Measurements from ENCODE around the gene ANKRD60. TPM values are rescaled to one million over a fixed set of nuclear protein-coding genes. Genes with fewer than 3 reads are reported as not detected.
A peak's percentile ranks its signal among the peaks of the same experiment; 100 is the strongest.

The ANKRD60 gene
- total and polyA plus RNA-seq, 2 experiments from 2014 or later: not detected

- Histone ChIP-seq H4K20me1 (ENCODE audit: insufficient read depth) (no peaks in the 10 kb centered on the region), H3K36me3 (ENCODE audit: low read depth) (no peaks in the 10 kb centered on the region), H3K9me2 (ENCODE audit: insufficient read depth) (no peaks in the 10 kb centered on the region), H3K4me3 (no peak overlapping the region), H2AFZ (no peak overlapping the region), H3F3A (ENCODE audit: insufficient read depth) (no peaks in the 10 kb centered on the region), H3K27me3 (replicated peaks; ENCODE audit: insufficient read depth) (0 out of 2 replicates have a peak, but pooled peaks cover 5% of the 10 kb centered on the region), H3K4me1 (ENCODE audit: insufficient read depth) (no peaks in the 10 kb centered on the region), H3K9me3 (ENCODE audit: low read depth) (no peaks in the 10 kb centered on the region), H3K4me2 (ENCODE audit: unreplicated experiment) (no peak overlapping the region), H3K9ac (no peak overlapping the region), H3K27ac (no peak overlapping the region), H3K79me2 (ENCODE audit: insufficient read depth) (no peaks in the 10 kb centered on the region)
- in situ Hi-C loops (cut with MboI): no loop called here
- TF ChIP-seq EZH2 (IDR thresholded peaks at IDR 0.05; ENCODE audit: insufficient read depth, poor library complexity, severe bottlenecking) (no peak), EZH2phosphoT487 (IDR thresholded peaks at IDR 0.05; ENCODE audit: insufficient read depth, low read depth) (no peak)
- no peak for DNase-seq
- WGBS, 2 experiments (ENCODE audit: low coverage in 1 of 2, low lambda C conversion rate in 2 of 2, missing lambda C conversion rate in 2 of 2): 91 to 96% methylated on average over 17 to 24 of the region's 24 CpGs
Measured at GRCh38 chr20:58196402-58197184, 31.9 kb downstream of the ANKRD60 start.

GRCh38 chr20:58195047-58195446, 33.4 kb downstream of the ANKRD60 start:
- Histone ChIP-seq H3F3A (ENCODE audit: insufficient read depth) (no peaks in the 10 kb centered on the region), H3K4me3 (no peak overlapping the region), H3K9me2 (ENCODE audit: insufficient read depth) (no peaks in the 10 kb centered on the region), H3K9me3 (ENCODE audit: low read depth) (no peaks in the 10 kb centered on the region), H3K27ac (no peak overlapping the region), H3K36me3 (ENCODE audit: low read depth) (no peaks in the 10 kb centered on the region), H2AFZ (peak overlapping the region; percentile 12; the same call in 1 of the 2 replicates), H3K27me3 (replicated peaks; ENCODE audit: insufficient read depth) (0 out of 2 replicates have a peak, but pooled peaks cover 5% of the 10 kb centered on the region), H3K4me1 (ENCODE audit: insufficient read depth) (no peaks in the 10 kb centered on the region), H3K9ac (no peak overlapping the region), H4K20me1 (ENCODE audit: insufficient read depth) (no peaks in the 10 kb centered on the region), H3K79me2 (ENCODE audit: insufficient read depth) (no peaks in the 10 kb centered on the region), H3K4me2 (ENCODE audit: unreplicated experiment) (no peak overlapping the region)
- in situ Hi-C loops (cut with MboI): no loop called here
- DNase-seq: no peak
- no peak for TF ChIP-seq EZH2 (IDR thresholded peaks at IDR 0.05; ENCODE audit: insufficient read depth, poor library complexity, severe bottlenecking)
- no peak for TF ChIP-seq EZH2phosphoT487 (IDR thresholded peaks at IDR 0.05; ENCODE audit: insufficient read depth, low read depth)
- 93 to 97% methylated on average over 6 of the region's 6 CpGs for WGBS, 2 experiments (ENCODE audit: low coverage in 1 of 2, low lambda C conversion rate in 2 of 2, missing lambda C conversion rate in 2 of 2)

- no peak overlapping the region for H3K27ac ChIP-seq
- DNase-seq: peak; percentile 20
- H3K4me1 ChIP-seq (ENCODE audit: insufficient read depth): no peaks in the 10 kb centered on the region
- in situ Hi-C loops (cut with MboI): no loop called here
- no peak overlapping the region for H3K4me2 ChIP-seq (ENCODE audit: unreplicated experiment)
- H2AFZ ChIP-seq: peak overlapping the region; percentile 12; the same call in 1 of the 2 replicates
- no peak overlapping the region for H3K4me3 ChIP-seq
- 0 out of 2 replicates have a peak, but pooled peaks cover 5% of the 10 kb centered on the region for H3K27me3 ChIP-seq (replicated peaks; ENCODE audit: insufficient read depth)
- H3K79me2 ChIP-seq (ENCODE audit: insufficient read depth): no peaks in the 10 kb centered on the region
- TF ChIP-seq EZH2 (IDR thresholded peaks at IDR 0.05; ENCODE audit: insufficient read depth, poor library complexity, severe bottlenecking) (no peak), EZH2phosphoT487 (IDR thresholded peaks at IDR 0.05; ENCODE audit: insufficient read depth, low read depth) (no peak)
- H3K9me3 ChIP-seq (ENCODE audit: low read depth): no peaks in the 10 kb centered on the region
- WGBS, 2 experiments (ENCODE audit: low coverage in 1 of 2, low lambda C conversion rate in 2 of 2, missing lambda C conversion rate in 2 of 2): 16 to 23% methylated on average over 7 of the region's 7 CpGs
- H3K36me3 ChIP-seq (ENCODE audit: low read depth): no peaks in the 10 kb centered on the region
- H3K9ac ChIP-seq: no peak overlapping the region
- no peaks in the 10 kb centered on the region for H3F3A ChIP-seq (ENCODE audit: insufficient read depth)
- no peaks in the 10 kb centered on the region for H4K20me1 ChIP-seq (ENCODE audit: insufficient read depth)
- H3K9me2 ChIP-seq (ENCODE audit: insufficient read depth): no peaks in the 10 kb centered on the region
Measured at GRCh38 chr20:58194175-58194791, 34.2 kb downstream of the ANKRD60 start.

- no peaks in the 10 kb centered on the region for H3F3A ChIP-seq (ENCODE audit: insufficient read depth)
- H4K20me1 ChIP-seq (ENCODE audit: insufficient read depth): no peaks in the 10 kb centered on the region
- no peak for DNase-seq
- no peak overlapping the region for H3K9ac ChIP-seq
- H3K4me2 ChIP-seq (ENCODE audit: unreplicated experiment): no peak overlapping the region
- H3K27me3 ChIP-seq (replicated peaks; ENCODE audit: insufficient read depth): 0 out of 2 replicates have a peak, but pooled peaks cover 5% of the 10 kb centered on the region
- H3K9me2 ChIP-seq (ENCODE audit: insufficient read depth): no peaks in the 10 kb centered on the region
- no peaks in the 10 kb centered on the region for H3K9me3 ChIP-seq (ENCODE audit: low read depth)
- TF ChIP-seq EZH2 (IDR thresholded peaks at IDR 0.05; ENCODE audit: insufficient read depth, poor library complexity, severe bottlenecking) (no peak), EZH2phosphoT487 (IDR thresholded peaks at IDR 0.05; ENCODE audit: insufficient read depth, low read depth) (no peak)
- no peaks in the 10 kb centered on the region for H3K79me2 ChIP-seq (ENCODE audit: insufficient read depth)
- no peak overlapping the region for H2AFZ ChIP-seq
- 33 to 35% methylated on average over 5 of the region's 5 CpGs for WGBS, 2 experiments (ENCODE audit: low coverage in 1 of 2, low lambda C conversion rate in 2 of 2, missing lambda C conversion rate in 2 of 2)
- no peak overlapping the region for H3K4me3 ChIP-seq
- in situ Hi-C loops (cut with MboI): no loop called here
- H3K36me3 ChIP-seq (ENCODE audit: low read depth): no peaks in the 10 kb centered on the region
- no peaks in the 10 kb centered on the region for H3K4me1 ChIP-seq (ENCODE audit: insufficient read depth)
- H3K27ac ChIP-seq: no peak overlapping the region
Measured at GRCh38 chr20:58192567-58192966, 35.9 kb downstream of the ANKRD60 start.
